SW 1271 (cell line): ENCODE measurements around the gene HSPA6.
A peak's percentile ranks its signal among the peaks of the same experiment; 100 is the strongest.
"Not testable (repeated sequence)": the region's sequence is repeated elsewhere in the genome, so short reads cannot be mapped to it uniquely, and the experiment has no call there.

Experiments used
- DNase-seq, 2 experiments: peaks; one replicate each; lab custom pipeline; 2025; lab: John Stamatoyannopoulos, UW

Gene HSPA6

DNA sequence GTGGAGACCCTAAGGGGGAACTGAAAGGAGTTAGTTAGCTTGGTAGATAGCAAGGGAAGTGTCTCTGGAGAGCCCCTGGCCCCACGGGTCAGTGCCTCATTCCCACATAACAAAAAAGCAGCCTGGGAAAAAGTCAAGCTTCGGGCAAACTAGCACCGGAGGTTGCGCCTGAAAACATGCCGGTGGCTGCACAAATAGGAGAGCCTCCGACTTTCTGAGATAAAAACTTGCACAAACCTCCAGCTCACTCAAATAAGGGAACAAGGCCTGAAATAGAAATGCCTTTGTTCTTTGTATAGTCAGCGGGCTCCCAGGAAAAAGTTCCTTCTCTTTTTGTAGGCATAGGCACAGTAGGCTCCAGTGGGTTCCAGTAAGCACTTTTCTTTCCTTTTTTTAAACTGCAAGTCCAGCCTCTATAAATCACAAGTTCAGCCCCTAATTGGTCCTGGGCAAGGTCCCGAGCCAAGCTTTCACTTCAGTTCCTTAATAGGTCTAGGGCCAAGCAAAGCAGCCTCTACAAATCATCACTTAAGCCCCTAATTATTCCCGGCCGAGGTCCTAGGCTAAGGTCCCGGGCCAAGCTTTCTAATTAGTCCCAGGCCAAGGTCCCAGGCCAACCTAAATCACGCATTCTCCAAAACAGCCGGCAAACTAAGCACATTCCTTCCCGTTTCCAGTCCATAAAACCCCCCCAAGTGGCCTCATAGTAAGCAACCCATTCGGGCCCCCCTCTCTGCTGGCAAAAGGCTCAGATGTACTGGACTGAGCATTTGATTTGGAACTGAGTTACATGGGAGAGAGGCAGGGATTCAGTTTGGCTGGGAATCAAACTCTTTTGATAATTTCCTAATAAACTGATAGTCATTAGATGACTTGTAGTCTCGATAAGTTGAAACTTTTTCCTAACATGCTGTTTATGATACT, 8.6 kb downstream of the HSPA6 start:
- not testable (repeated sequence) for DNase-seq

DNA sequence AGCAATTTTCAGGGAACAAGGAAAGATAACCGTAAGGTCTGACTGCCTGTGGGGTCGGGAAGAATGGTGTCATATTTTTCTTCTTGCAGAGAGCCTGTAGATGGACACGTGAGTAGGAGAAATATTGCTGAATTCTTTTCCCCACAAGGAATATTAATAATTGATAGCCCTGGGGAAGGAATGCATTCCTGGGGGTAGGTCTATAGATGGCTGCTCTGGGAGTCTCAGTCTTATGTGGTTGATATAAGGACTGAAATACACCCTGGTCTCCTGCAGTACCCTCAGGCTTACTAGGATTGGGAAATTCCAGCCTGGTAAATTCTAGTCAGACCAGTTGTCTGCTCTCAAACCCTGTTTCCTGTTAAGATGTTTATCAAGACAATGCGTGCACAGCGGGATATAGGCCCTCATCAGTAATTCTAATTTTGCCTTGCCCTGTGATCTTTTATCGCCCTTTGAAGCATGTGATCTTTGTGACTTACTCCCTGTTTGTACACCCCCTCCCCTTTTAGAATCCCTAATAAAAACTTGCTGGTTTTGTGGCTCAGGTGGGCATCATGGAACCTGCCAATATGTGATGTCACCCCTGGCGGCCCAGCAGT, 12.8 kb downstream of the HSPA6 start:
- not testable (repeated sequence) for DNase-seq

DNA sequence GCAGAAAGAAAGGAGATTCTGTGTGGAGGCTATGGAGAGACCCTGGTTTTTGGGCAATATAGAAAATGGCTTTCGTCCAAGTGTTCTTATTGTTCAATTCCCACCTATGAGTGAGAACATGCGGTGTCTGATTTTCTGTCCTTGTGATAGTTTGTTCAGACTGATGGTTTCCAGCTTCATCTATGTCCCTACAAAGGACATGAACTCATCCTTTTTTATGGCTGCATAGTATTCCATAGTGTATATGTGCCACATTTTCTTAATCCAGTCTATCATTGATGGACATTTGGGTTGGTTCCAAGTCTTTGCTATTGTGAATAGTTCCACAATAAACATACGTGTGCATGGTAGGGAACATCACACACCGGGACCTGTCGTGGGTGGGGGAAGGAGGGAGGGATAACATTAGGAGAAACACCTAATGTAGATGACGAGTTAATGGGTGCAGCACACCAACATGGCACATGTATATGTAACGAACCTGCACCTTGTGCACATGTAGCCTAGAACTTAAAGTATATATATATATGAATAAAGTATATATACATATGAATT, 14.7 kb downstream of the HSPA6 start:
- DNase-seq = not testable (repeated sequence)

DNA sequence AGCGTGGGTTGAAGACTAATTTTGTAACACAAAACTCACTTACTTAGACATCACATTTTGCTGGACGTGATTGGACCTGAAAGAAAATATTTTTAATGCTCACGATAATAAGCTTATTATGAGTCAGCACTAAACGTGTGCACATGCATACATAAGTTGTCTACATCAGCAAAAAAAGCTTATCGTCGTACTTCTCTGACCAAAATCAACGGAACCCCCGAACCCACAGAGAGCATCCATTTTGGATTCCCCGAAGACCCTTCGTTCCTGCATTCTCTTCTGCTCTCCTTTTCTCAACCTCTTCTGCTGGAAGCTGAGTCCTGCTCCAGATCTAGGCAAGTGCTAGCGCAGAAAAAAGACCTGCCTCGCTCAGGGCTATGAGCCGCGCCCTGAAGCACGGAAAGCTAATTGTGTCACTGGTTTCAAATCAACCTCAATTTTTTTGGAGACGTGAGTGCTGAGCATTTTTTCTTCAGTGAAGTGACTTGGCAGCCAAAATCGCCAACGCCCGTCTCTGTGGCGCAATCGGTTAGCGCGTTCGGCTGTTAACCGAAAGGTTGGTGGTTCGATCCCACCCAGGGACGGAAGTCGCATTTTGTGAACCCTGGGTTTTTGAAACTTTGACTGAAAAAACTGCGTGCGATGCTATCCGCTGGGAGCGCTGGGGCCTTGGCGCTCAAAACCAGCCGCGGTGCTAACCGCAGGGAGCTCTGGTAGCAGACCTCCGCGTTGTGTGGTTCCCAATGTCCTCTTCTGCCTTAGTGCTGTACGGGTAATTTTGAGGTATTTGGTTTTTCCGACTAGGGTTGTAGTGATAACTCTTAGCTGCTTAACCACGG, 15.6 kb downstream of the HSPA6 start:
- peak; percentile 75 to 79 for DNase-seq

DNA sequence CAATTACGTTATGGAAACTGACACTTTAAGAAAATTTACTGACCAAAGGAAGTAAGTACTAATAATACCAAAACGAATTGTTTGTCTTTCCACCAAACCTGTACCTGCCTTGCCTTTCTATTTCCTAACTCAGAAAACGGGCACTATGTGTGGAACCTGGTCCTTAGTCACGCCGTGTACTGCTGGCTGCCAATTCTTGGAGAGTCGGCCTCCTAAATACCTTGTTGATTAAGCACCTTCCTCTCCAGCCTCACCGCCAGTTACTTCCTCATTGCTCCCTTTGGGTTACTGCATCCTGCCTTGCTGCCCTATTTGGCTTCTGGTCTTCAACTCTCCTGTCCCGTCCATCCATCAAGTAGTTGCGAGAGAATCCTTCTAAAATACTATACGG, 16.2 kb downstream of the HSPA6 start:
- not testable (repeated sequence) for DNase-seq

DNA sequence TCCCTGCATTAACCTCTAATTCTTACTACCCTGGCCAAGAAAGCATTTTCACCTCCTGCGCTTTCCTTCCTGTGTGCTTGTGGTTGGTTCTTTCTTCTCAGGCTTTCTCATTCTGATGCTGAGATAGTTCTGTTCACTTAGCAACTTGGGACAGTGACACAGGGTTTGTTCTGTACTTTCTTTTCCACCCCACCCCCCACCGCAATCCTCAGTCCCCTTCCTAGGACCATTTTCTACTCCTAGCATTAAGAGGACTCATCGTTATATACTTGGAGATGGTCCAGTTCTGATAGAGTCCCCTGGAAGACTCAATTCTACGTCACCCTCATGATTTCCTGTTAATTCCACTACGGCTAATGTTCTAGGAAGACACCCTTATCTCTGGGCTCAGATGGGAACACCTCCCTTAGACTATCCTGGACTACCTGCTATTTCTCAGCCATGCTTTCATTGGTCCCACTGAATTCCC, 17.8 kb downstream of the HSPA6 start:
- not testable (repeated sequence) for DNase-seq

DNA sequence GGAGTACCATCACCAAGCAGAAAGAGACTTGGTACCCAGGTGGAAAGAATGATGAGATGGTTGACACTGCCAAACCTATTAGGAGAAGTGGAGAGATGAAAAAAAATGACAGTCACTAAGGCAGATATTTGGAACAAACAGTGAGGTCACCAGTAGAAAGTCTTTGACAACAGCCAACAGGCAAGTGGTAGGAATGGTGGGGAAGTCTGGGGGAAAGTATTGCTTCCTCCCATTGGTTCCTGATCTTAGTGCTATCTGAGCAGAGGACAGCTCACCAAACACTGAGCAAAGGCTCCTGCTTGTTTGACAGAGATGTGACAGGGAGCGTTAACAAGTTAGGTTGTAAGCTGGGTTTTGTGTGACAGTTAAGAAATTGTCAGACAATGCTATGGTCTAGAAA, 18.8 kb downstream of the HSPA6 start:
- not testable (repeated sequence) for DNase-seq

DNA sequence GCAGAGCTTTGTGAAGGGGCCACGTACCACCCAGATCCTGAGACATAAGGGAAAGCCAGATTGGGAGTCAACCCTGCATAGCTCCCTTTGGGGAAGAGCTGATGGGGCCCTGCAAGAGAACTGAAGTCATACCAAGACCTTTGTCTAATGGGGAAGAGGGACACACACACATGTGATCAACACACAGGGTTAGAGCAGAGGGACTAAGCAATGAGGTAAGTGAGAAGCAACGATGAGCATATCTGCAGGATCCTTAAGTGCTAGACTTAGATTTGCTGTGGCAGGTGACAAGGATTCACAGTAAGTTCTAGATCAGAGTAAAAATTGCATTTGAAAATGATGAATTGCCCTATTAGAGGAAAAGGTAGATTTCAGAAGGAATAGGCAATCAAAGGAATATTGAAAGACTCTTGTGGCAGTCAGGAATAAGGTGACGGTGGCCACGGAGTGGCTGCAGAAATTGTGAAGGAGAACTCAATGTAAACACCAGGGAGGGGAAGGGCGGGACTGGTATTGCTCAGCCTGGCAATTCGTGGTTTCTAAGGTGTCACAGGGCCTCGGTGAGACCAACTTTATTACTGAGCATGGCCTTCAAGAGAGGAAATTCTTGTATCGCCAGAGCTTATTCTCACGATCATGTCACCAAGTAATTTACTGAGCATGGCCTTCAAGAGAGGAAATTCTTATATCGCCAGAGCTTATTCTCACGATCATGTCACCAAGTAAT, 20.8 kb downstream of the HSPA6 start:
- not testable (repeated sequence) for DNase-seq

DNA sequence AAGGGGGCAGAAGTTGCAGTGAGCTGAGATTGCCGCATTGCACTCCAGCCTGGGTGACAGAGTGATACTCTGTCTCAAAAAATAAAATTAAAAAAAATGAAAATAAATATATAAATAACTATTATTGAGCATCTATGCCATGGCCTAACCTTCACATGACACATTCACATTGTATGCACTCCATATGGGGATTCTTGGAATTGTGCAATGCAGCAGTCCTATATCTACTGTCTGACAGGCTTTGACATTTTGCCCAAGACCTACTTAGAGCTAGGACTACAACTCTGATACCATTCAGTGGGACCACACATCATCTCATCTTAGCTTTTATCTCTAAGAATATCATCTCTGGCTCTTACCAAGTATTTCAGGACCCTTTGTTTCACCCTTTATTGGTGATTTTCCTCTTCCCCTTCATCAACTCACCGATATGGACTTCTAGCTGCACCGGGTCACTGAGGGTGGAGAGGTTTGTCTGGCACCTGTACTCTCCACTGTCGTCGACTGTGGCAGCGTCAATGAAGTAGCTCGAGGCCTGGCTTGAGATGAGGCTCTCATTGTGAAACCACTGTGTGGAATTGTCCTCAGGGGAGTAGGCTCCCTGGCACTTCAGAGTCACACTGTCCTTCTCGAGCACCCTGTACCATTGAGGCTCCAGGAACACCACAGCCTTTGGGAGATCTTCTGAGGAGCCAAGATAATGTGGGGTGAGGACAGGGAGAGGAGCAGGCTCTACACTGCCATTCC, 23.8 kb downstream of the HSPA6 start:
- DNase-seq = not testable (repeated sequence)

DNA sequence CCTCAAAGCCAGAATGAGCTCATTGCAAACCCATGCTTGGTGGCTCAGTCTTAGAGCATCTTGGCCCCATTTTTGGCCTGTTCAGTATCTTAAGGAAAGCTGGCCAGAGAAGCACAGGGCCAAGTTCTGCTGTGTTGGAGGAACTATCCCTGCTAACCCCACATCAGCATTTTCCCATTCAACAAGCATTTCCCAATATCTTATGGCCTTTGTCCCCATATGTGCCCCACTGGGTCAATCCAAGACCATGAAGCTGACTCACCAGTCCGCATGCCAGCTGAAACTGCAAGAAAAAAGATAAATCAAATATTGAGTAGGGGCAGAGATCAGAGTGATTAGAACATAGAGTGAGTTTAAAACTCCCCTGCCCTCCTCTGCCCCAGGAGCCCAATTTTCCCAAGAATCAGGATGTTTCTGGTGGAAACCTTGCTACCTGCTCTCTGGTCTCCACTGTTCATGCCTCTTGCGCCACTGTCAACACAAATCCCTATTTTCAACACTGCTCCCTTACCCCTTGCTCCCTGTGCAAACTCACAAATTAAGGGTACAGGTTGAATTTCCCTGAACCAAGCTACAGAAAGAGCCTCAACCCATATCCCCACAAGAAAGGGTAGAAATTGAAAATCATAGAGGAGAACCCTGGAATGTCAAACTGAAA, 24.5 kb downstream of the HSPA6 start:
- not testable (repeated sequence) for DNase-seq

DNA sequence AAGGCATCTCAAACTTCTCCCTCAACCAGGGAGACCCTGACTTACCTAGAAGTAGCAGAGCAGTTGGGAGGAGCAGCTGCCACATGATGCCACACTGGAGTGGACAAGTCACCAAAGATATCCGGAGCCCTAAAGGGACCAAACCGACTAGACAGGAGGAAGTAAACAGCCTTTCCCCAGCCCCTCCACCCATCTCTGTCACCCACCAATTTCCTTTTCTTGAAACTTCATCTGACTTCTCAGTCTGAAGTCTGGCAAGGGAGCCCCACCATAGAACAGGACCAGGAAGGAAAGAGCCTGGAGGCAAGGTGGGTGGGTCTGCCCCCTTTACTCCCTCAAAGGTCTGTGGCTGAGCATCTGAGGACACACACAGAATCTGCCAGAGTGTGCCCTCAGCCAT, 25.3 kb downstream of the HSPA6 start, which contains the start of gene FCGR3A:
Gene FCGR3A (minus strand): TSS at position 167 of the 400 bp plus-strand sequence. CDS start 82 bp downstream, at position 85.
- no peak for DNase-seq

DNA sequence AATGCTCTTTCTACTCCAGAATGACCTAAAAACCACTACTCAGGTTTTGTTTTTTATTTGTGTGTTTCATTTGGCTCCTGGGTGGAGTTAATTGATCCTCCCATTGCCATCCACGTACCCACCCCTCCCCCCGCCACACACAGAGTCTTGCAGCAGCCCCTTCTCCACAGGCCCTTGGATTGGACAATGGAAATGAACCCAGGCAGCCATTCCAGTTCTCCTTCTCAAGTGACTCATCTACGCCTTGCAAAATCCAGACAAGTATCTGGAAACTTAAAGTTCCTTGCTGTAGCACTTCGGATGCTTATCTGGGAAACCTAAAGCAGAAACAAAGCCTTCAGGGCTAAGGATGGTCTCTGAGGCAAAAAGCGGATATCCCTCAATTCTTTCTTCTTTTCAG, 26.6 kb downstream of the HSPA6 start:
- not testable (repeated sequence) for DNase-seq

DNA sequence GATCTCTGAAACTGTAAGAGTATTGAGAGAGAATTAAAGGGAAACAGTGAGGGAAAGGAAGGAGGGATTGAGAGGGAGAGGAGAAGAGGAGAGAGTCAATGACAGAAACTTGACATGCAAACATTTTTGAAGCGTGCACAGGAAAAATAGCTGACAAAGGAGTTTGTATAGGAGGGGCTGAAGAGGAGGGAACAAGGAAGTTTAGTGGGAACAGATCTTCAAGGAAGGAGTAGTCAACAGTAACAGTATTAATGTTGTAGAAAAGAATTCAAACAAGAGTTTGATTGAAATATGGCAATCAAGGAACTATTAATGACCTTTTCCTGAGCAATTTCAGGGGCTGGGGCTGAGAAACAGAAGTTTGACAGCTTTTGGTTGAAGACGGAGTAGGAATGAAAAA, 29.3 kb downstream of the HSPA6 start:
- not testable (repeated sequence) for DNase-seq

DNA sequence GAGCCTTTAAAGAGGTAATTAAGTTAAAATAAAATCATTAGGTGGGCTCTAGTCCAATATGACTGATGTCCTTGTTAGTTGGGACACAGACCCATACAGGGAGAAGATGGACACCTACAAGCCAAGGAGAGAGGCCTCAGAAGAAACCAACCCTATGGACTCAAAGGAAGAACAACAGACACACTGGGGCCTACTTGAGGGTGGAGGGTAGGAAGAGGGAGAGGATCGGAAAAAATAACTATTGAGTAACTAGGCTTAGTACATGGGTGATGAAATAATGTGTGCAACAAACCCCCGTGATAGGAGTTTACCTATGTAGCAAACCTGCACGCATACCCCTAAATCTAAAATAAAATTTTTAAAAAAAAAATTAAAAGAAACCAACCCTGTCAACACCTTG, 30.0 kb downstream of the HSPA6 start:
- DNase-seq = not testable (repeated sequence)

DNA sequence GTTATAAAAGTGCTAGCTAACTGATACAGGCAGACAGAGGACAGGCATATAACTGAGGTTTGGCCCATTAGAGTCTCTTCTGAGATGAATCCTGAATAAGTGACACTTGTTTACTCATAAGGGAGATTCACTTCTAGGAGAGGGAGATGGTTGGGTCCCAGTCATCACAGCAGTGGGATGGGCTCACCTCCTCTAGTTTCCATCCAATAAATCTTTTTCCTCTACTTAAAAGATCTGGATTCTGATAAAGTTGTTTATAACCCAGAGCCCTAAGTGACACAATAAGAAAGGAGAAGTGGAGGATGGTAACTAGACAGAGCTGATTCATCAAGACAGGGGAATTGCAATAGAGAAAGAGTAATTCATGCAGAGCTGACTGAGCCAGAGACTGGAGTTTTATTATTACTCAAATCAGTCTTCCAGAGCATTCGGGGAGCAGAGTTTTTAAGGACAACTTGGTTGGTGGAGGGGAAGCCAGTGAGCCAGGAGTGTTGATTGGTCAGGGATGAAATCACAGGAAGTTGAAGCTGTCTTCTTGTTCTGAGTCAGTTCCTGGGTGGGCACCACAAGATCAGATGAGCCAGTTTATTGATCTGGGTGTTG, 30.6 kb downstream of the HSPA6 start:
- not testable (repeated sequence) for DNase-seq

DNA sequence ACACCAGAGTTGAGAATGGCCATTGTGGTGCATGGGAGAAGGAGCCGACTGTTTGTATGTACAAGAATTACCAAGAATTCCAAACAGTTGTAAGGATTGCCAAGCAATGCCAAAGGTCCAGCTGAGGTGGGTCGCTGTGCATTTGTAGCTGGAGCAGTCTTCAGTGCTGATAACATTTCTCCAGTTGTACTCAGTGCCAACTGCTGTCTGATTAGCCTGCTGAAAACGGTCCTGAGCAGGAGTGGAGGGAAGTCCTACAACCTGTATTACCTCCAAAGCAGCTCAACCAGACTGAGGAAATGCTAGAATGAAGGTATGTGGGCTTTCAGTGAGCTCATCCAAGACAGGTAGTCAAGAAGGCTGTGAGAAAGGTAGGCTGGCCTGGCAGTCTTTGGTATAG, 31.8 kb downstream of the HSPA6 start:
- DNase-seq = not testable (repeated sequence)

DNA sequence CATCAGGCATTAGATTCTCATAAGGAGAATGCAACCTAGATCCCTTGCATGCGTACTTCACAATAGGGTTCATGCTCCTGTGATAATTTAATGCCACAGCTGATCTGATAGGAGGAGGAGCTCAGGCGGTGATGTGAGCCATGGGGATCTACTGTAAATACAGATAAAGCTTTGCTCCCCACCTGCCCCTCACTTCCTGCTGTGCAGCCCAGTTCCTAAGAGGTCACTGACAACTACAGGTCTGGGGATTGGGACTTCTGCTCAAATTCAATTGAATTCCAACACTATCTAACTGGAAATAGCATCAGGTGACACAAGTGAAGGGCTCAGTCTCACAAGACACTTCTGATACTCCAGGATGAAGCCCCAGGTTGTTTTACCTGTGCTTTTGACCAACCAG, 32.6 kb downstream of the HSPA6 start:
- DNase-seq = not testable (repeated sequence)

DNA sequence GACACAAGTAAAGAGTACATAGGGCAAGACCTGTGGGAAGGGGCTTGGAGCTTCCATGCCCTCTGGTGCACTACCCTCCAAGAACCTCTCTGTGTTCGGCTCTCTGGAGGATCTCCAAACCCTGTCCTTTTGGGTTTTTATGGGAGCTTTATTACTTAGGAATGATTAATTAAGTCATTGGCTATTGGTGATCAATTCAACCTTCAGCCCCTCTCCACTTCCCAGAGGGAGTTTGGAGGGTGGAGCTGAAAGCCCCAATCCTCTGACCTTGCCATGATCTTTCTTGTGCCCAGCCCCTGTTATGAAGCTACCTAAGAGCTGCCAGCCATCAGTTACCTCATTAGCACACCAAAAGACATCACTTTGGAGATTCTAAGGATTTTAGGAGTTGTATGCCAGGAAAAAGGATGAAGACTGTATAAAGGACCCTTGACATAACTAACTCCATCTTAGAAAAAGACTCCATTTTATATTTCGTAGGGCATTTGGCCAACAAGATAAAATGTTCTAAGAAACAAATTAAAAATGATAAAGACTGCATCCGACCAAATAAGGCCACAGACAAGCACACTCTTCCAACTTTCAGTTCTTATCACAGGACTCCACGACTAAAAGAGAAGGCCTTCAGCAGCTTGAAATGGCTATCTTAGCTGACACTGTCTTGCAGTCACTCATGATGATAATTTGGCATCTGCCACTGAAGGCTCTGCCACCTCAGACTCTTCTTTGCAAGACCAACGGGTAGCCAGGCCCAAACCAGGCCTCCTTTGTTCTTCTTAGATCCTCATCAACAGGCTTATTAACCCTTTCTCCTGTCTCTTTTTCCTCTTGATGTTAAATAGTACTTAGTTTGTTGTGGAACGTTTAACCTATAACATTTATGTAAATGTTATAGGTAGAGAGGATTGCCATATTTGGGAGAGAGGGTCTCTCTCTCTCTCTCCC, 33.4 kb downstream of the HSPA6 start:
- DNase-seq = not testable (repeated sequence)
